DOHH2 (cell line): Measurements from ENCODE around the gene NEAT1.
"Not testable (repeated sequence)": the region's sequence is repeated elsewhere in the genome, so short reads cannot be mapped to it uniquely, and the experiment has no call there.

Experiments
- H3F3A ChIP-seq: fragments of 200-600 bp; sonication (generic), shearing (Covaris generic); 2 replicates; pipeline ENCODE4 v1.6.0; 2016; ENCODE audit warnings: antibody characterized with exemption, mild to moderate bottlenecking; ENCODE audit not compliant: control insufficient read depth, insufficient read depth
- H3K27ac ChIP-seq: fragments of 200-600 bp; sonication (generic); 2 replicates; pipeline ENCODE4 v1.5.1; 2014; ENCODE audit warnings: low read depth, mild to moderate bottlenecking, low read length, moderate library complexity
- H3K27me3 ChIP-seq: fragments of 200-600 bp; sonication (generic); 2 replicates; pipeline ENCODE4 v1.6.1; 2014; ENCODE audit warnings: mild to moderate bottlenecking, low read length, mixed read lengths; ENCODE audit not compliant: control insufficient read depth
- H3K36me3 ChIP-seq: fragments of 200-600 bp; sonication (generic); 2 replicates; pipeline ENCODE4 v1.6.1; 2014; ENCODE audit warnings: mild to moderate bottlenecking, low read length, moderate library complexity, mixed read lengths; ENCODE audit not compliant: control insufficient read depth
- H3K4me1 ChIP-seq: fragments of 200-600 bp; sonication (generic); 2 replicates; pipeline ENCODE4 v1.6.1; 2014; ENCODE audit warnings: mild to moderate bottlenecking, low read length, mixed read lengths; ENCODE audit not compliant: control insufficient read depth
- H3K4me2 ChIP-seq: fragments of 200-600 bp; sonication (generic); 2 replicates; pipeline ENCODE4 v1.6.0; 2014; ENCODE audit warnings: mild to moderate bottlenecking, low read length, moderate library complexity
- H3K4me3 ChIP-seq: fragments of 200-600 bp; sonication (generic); 2 replicates; pipeline ENCODE4 v1.5.1; 2014; ENCODE audit warnings: mild to moderate bottlenecking, low read length, mixed read lengths
- H3K79me2 ChIP-seq: fragments of 200-600 bp; sonication (generic); 2 replicates; pipeline ENCODE4 v1.6.1; 2014; ENCODE audit warnings: mild to moderate bottlenecking, low read length, mixed read lengths; ENCODE audit not compliant: control insufficient read depth
- H3K9me2 ChIP-seq: fragments of 200-600 bp; sonication (generic); replicated peaks from 2 replicates; pipeline ENCODE4 v1.6.1; 2014; ENCODE audit warnings: mild to moderate bottlenecking, low read length, mixed read lengths; ENCODE audit not compliant: control insufficient read depth
- H3K9me3 ChIP-seq: fragments of 200-600 bp; sonication (generic); 2 replicates; pipeline ENCODE4 v1.6.1; 2014; ENCODE audit warnings: antibody characterized with exemption, low read length, mixed read lengths; ENCODE audit not compliant: control insufficient read depth, insufficient read depth
- H4K20me1 ChIP-seq: fragments of 200-600 bp; sonication (generic); 2 replicates; pipeline ENCODE4 v1.6.0; 2014; ENCODE audit warnings: low read depth, mild to moderate bottlenecking, antibody characterized with exemption, low read length, moderate library complexity; ENCODE audit not compliant: control insufficient read depth, insufficient read depth
- EZH2phosphoT487 ChIP-seq: fragments of 200-600 bp; sonication (generic); IDR thresholded peaks from 2 replicates; pipeline ENCODE4 v1.6.1; 2017; ENCODE audit warnings: borderline replicate concordance, mild to moderate bottlenecking, antibody characterized with exemption, low read length, moderate library complexity, mixed read lengths
- TF ChIP-seq, protein P1 (sequence below): fragments of 200-600 bp; sonication (generic); IDR thresholded peaks from one replicate; pipeline ENCODE4 v1.5.1; 2014; ENCODE audit warnings: antibody characterized with exemption, mild to moderate bottlenecking, low read depth, low read length; ENCODE audit not compliant: poor library complexity, severe bottlenecking

NEAT1 gene

DNA sequence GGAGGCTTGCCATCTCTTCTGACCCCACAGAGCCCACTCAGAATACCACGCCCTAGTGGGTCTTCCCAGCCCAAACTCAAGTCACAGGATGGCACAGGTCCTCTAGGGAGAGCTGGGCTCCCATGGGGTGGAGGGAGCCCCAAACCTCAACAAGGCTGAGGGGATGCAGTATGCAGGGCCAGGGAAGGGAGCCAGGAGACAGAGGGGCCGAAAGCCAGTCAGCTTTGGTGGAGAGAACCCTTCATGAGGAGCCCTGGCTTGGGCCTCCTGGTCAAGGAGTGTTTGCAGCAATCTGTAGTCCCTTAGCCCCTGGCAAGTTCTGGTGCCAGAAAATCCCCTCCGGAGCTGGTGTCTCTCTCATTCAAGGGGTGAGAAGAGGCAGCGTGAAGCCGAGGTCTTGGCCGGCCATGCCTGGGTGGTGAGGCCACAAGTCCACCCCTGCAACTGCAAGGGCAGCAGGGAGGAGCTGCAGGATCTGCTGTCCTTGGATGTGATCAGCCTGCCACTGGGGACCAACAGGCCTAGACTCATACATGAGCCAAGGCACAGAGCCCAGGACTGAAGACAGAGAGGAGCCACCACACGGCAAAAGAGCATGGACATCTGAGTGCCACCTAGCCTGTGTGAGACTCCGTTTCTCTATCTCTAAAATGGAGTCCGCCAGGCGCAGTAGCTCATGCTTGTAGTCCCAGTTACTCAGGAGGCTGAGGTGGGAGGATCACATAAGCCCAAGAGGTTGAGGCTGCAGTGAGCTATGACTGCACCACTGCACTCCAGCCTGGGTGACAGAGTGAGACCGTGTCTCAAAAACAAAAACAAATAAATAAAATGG lies 24.1 kb downstream of the NEAT1 start:
- no peaks in the 10 kb centered on the region for H3K9me2 ChIP-seq
- no peak for TF ChIP-seq EZH2phosphoT487
- TF ChIP-seq, protein P1, sequence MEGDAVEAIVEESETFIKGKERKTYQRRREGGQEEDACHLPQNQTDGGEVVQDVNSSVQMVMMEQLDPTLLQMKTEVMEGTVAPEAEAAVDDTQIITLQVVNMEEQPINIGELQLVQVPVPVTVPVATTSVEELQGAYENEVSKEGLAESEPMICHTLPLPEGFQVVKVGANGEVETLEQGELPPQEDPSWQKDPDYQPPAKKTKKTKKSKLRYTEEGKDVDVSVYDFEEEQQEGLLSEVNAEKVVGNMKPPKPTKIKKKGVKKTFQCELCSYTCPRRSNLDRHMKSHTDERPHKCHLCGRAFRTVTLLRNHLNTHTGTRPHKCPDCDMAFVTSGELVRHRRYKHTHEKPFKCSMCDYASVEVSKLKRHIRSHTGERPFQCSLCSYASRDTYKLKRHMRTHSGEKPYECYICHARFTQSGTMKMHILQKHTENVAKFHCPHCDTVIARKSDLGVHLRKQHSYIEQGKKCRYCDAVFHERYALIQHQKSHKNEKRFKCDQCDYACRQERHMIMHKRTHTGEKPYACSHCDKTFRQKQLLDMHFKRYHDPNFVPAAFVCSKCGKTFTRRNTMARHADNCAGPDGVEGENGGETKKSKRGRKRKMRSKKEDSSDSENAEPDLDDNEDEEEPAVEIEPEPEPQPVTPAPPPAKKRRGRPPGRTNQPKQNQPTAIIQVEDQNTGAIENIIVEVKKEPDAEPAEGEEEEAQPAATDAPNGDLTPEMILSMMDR = no peak
- H3K4me3 ChIP-seq = no peak overlapping the region
- H3K4me2 ChIP-seq = no peak overlapping the region
- H3K27me3 ChIP-seq = no peaks in the 10 kb centered on the region
- no peaks in the 10 kb centered on the region for H3K9me3 ChIP-seq
- H3K36me3 ChIP-seq = peaks cover 22% of the 10 kb centered on the region
- H4K20me1 ChIP-seq = no peaks in the 10 kb centered on the region; the same call in 1 of the 2 replicates
- no peak overlapping the region for H3K27ac ChIP-seq
- H3K79me2 ChIP-seq = peaks cover 7% of the 10 kb centered on the region
- H3K4me1 ChIP-seq = peaks cover 52% of the 10 kb centered on the region
- peaks cover 14% of the 10 kb centered on the region for H3F3A ChIP-seq

- Histone ChIP-seq H3K4me3 (no peak overlapping the region), H3K4me2 (no peak overlapping the region), H3F3A (peaks cover 11% of the 10 kb centered on the region), H3K79me2 (no peaks in the 10 kb centered on the region), H3K36me3 (peaks cover 13% of the 10 kb centered on the region), H3K27ac (no peak overlapping the region), H3K4me1 (peaks cover 39% of the 10 kb centered on the region), H3K9me2 (no peaks in the 10 kb centered on the region), H3K9me3 (no peaks in the 10 kb centered on the region), H4K20me1 (no peaks in the 10 kb centered on the region), H3K27me3 (no peaks in the 10 kb centered on the region)
- no peak for TF ChIP-seq EZH2phosphoT487
- TF ChIP-seq, protein P1 = no peak
Measured at GRCh38 chr11:65448074-65448417, 25.4 kb downstream of the NEAT1 start.

DNA sequence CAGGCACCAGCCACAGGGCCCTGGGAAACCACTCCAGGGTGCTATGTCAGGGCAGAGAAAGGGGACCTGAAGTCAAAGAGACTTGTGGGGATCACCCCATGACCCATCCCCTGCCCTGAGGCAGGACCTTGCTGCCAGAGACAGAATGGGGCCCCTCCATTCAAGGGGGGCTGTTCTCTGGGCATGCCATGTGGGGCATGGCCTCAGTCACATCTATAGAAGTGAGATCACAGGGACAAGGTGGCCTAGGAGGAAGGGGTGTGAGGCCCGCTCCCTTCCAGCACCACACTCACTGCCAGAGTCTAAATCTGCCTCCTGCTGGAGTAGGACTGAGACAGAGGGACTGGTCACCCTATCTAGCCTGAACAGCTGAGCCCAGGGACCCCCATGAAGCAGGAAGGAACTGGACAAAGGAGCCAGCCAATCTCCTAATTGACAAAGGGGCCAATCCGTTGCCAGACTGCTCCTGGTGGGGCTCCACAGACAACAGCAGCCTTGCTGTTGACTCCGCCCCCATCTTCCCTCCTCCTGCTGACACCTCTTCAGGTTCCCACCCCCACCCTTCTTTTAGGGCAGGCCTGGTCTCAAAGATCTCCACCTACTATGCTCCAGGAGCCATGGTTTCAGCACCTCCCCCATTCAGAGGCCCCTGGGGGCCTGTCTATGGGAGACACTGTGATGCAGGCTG lies 26.0 kb downstream of the NEAT1 start:
- no peak overlapping the region for H3K27ac ChIP-seq
- H3K27me3 ChIP-seq = no peaks in the 10 kb centered on the region
- TF ChIP-seq, protein P1 = no peak
- TF ChIP-seq EZH2phosphoT487 = no peak
- H4K20me1 ChIP-seq = no peaks in the 10 kb centered on the region
- no peak overlapping the region for H3K4me3 ChIP-seq
- no peak overlapping the region for H3K4me2 ChIP-seq
- no peaks in the 10 kb centered on the region for H3K9me3 ChIP-seq
- H3F3A ChIP-seq = peaks cover 6% of the 10 kb centered on the region; the same call in 1 of the 2 replicates
- H3K79me2 ChIP-seq = no peaks in the 10 kb centered on the region
- H3K36me3 ChIP-seq = peaks cover 8% of the 10 kb centered on the region
- no peaks in the 10 kb centered on the region for H3K9me2 ChIP-seq
- peaks cover 33% of the 10 kb centered on the region for H3K4me1 ChIP-seq

GRCh38 chr11:65451301-65451700 lies 28.7 kb downstream of the NEAT1 start:
- not testable (repeated sequence) for H3K27ac ChIP-seq, H3K27me3 ChIP-seq, H3K9me3 ChIP-seq, H3K36me3 ChIP-seq, H3K4me3 ChIP-seq, H4K20me1 ChIP-seq, H3K4me2 ChIP-seq, H3F3A ChIP-seq, H3K9me2 ChIP-seq
- peaks cover 24% of the 10 kb centered on the region for H3K4me1 ChIP-seq
- peaks cover 15% of the 10 kb centered on the region for H3K79me2 ChIP-seq

- H3K27ac ChIP-seq = not testable (repeated sequence)
Measured at GRCh38 chr11:65452259-65452658, 29.7 kb downstream of the NEAT1 start.

More at GRCh38 chr11:65452259-65452658, 29.7 kb downstream of the NEAT1 start:
- not testable (repeated sequence) for H3K27me3 ChIP-seq, H4K20me1 ChIP-seq, H3K4me3 ChIP-seq, H3K9me2 ChIP-seq, H3K4me2 ChIP-seq, H3K9me3 ChIP-seq, H3F3A ChIP-seq
- peaks cover 31% of the 10 kb centered on the region for H3K4me1 ChIP-seq
- peaks cover 25% of the 10 kb centered on the region for H3K79me2 ChIP-seq
- peaks cover 16% of the 10 kb centered on the region for H3K36me3 ChIP-seq
